Measurements from ENCODE around the gene NTMT1. TPM values are rescaled to one million over a fixed set of nuclear protein-coding genes. Genes with fewer than 3 reads are reported as not detected.

The NTMT1 gene
- total and polyA plus RNA-seq, 9 of the 15 experiments (the other 6 are each of a cell fraction or from before 2014, with no cell fraction given), result 42.1 to 116 (median 74.7) TPM

DNA sequence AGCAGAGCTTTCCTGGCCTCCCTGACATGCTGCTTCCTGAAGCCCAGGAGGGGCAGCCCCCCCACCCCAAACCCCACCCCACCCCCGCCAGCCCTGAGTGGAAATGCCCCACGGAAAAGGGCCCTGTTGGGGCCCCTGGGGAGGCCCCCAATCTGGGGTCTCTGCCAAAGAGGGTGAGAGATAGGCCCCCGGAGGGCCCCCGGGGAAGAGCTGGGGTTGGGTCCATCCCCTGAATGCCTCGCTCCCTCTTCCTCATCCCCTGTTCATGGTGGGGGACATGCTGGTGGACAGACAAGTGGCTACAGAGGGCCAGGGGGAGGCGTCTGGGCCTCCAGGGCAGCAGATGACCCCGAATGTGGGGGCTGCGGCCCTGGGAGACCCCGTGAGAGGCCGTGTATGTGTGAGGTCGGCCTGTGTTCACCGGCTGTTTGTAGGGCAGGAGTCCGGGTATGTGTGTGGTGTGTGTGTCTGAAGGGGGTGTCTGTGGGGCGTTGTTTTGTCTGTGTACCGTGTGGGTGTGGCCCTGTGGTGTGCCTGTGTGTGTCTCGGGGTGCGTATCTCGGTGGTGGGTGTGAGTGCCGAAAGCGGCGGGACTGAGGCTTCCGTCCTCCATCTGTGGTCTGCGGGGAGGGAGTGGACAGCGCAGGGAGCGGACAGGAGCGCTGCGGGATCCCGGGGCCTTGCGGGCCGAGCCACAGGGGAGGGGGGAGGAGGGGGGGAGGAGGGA, 16.3 kb upstream of the NTMT1 start (continued):
- TF ChIP-seq SP1 (CRISPR knock-in tag; IDR thresholded peaks at IDR 0.05), result peak; percentile 21; the same call in 1 of the 2 replicates
- TF ChIP-seq, protein P1, sequence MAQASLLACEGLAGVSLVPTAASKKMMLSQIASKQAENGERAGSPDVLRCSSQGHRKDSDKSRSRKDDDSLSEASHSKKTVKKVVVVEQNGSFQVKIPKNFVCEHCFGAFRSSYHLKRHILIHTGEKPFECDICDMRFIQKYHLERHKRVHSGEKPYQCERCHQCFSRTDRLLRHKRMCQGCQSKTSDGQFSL (CRISPR knock-in tag; IDR thresholded peaks at IDR 0.05), result 0 out of 2 replicates have a peak, but pooled peaks have one; percentile 52
- TF ChIP-seq, protein P1 (tag; IDR thresholded peaks at IDR 0.05), result no peak
- no peak for TF ChIP-seq ZNF79 (CRISPR knock-in tag; IDR thresholded peaks at IDR 0.05; ENCODE audit: low read depth)
- TF ChIP-seq STAT5B (CRISPR knock-in tag; IDR thresholded peaks at IDR 0.05), result no peak
- no peak for TF ChIP-seq ZNF75A (CRISPR knock-in tag; IDR thresholded peaks at IDR 0.05)
- TF ChIP-seq SMARCC2 (IDR thresholded peaks at IDR 0.05; ENCODE audit: low read depth), result no peak
- TF ChIP-seq, protein P2, sequence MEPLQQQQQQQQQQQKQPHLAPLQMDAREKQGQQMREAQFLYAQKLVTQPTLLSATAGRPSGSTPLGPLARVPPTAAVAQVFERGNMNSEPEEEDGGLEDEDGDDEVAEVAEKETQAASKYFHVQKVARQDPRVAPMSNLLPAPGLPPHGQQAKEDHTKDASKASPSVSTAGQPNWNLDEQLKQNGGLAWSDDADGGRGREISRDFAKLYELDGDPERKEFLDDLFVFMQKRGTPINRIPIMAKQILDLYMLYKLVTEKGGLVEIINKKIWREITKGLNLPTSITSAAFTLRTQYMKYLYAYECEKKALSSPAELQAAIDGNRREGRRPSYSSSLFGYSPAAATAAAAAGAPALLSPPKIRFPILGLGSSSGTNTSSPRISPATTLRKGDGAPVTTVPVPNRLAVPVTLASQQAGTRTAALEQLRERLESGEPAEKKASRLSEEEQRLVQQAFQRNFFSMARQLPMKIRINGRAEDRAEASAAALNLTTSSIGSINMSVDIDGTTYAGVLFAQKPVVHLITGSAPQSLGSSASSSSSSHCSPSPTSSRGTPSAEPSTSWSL (CRISPR knock-in tag; IDR thresholded peaks at IDR 0.05; ENCODE audit: borderline replicate concordance), result no peak
- TF ChIP-seq NR3C1 (CRISPR knock-in tag; IDR thresholded peaks at IDR 0.05), result no peak
- no peak for TF ChIP-seq RUNX1 (IDR thresholded peaks at IDR 0.05; ENCODE audit: low read depth)
- no peak for TF ChIP-seq NR4A1 (CRISPR knock-in tag; IDR thresholded peaks at IDR 0.05)
- no peak for TF ChIP-seq NR4A1 (tag; IDR thresholded peaks at IDR 0.05)
- TF ChIP-seq NBN (IDR thresholded peaks at IDR 0.05; ENCODE audit: low read depth), result no peak
- TF ChIP-seq, protein P3, sequence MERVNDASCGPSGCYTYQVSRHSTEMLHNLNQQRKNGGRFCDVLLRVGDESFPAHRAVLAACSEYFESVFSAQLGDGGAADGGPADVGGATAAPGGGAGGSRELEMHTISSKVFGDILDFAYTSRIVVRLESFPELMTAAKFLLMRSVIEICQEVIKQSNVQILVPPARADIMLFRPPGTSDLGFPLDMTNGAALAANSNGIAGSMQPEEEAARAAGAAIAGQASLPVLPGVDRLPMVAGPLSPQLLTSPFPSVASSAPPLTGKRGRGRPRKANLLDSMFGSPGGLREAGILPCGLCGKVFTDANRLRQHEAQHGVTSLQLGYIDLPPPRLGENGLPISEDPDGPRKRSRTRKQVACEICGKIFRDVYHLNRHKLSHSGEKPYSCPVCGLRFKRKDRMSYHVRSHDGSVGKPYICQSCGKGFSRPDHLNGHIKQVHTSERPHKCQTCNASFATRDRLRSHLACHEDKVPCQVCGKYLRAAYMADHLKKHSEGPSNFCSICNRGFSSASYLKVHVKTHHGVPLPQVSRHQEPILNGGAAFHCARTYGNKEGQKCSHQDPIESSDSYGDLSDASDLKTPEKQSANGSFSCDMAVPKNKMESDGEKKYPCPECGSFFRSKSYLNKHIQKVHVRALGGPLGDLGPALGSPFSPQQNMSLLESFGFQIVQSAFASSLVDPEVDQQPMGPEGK (CRISPR knock-in tag; IDR thresholded peaks at IDR 0.05; ENCODE audit: borderline replicate concordance), result no peak
- no peak for TF ChIP-seq NFXL1 (CRISPR knock-in tag; IDR thresholded peaks at IDR 0.05)
- no peak for TF ChIP-seq ZBTB17 (CRISPR knock-in tag; IDR thresholded peaks at IDR 0.05)
- TF ChIP-seq, protein P4, sequence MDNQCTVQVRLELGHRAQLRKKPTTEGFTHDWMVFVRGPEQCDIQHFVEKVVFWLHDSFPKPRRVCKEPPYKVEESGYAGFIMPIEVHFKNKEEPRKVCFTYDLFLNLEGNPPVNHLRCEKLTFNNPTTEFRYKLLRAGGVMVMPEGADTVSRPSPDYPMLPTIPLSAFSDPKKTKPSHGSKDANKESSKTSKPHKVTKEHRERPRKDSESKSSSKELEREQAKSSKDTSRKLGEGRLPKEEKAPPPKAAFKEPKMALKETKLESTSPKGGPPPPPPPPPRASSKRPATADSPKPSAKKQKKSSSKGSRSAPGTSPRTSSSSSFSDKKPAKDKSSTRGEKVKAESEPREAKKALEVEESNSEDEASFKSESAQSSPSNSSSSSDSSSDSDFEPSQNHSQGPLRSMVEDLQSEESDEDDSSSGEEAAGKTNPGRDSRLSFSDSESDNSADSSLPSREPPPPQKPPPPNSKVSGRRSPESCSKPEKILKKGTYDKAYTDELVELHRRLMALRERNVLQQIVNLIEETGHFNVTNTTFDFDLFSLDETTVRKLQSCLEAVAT (IDR thresholded peaks at IDR 0.05), result peak; percentile 41 to 59; a peak in 1 of 4 replicates
- TF ChIP-seq NCOR1 (IDR thresholded peaks at IDR 0.05), result peak; percentile 54
- no peak for TF ChIP-seq THRAP3 (IDR thresholded peaks at IDR 0.05; ENCODE audit: borderline replicate concordance)
- TF ChIP-seq ZNF778 (CRISPR knock-in tag; IDR thresholded peaks at IDR 0.05), result no peak
- 0 out of 2 replicates have a peak, but pooled peaks have one; percentile 36 for TF ChIP-seq RBFOX2 (IDR thresholded peaks at IDR 0.05; ENCODE audit: low read depth, low read length)
- no peak for TF ChIP-seq TEAD2 (tag; IDR thresholded peaks at IDR 0.05)
- no peak for TF ChIP-seq MCM5 (IDR thresholded peaks at IDR 0.05; ENCODE audit: low read depth)

Measured in K562 (cell line).